ENCODE data around the gene ITPRIPL1.
A peak's percentile ranks its signal among the peaks of the same experiment; 100 is the strongest.

Gene ITPRIPL1

GRCh38 chr2:96356889-96357288, 31.8 kb downstream of the ITPRIPL1 start:
- peaks cover 2 to 3% of the 10 kb centered on the region in 2 donors for H3K36me3 Mint-ChIP-seq

GRCh38 chr2:96359310-96359709, 34.2 kb downstream of the ITPRIPL1 start:
- Mint-ChIP-seq H3K27me3 (no peaks in the 10 kb centered on the region), H3K36me3 (no peaks in the 10 kb centered on the region), H3K27ac (no peak overlapping the region), H3K4me3 (no peak overlapping the region), H3K4me1 (no peaks in the 10 kb centered on the region), H3K9me3 (no peaks in the 10 kb centered on the region)
- DNase-seq (no peak), ATAC-seq (replicated peaks) (peak in 1 of 2 donors; percentile 38)

More at GRCh38 chr2:96356889-96357288, 31.8 kb downstream of the ITPRIPL1 start:
- no peak overlapping the region for H3K27ac Mint-ChIP-seq
- no peaks in the 10 kb centered on the region for H3K27me3 Mint-ChIP-seq
- DNase-seq (no peak), ATAC-seq (replicated peaks) (no peak)
- no peak overlapping the region for H3K4me3 Mint-ChIP-seq
- H3K9me3 Mint-ChIP-seq: no peaks in the 10 kb centered on the region
- no peaks in the 10 kb centered on the region for H3K4me1 Mint-ChIP-seq

GRCh38 chr2:96359866-96360265, 34.7 kb downstream of the ITPRIPL1 start:
- DNase-seq: no peak
- H3K27ac Mint-ChIP-seq: no peak overlapping the region
- ATAC-seq (replicated peaks): no peak
- no peaks in the 10 kb centered on the region for H3K9me3 Mint-ChIP-seq
- no peaks in the 10 kb centered on the region for H3K36me3 Mint-ChIP-seq
- no peaks in the 10 kb centered on the region for H3K27me3 Mint-ChIP-seq
- H3K4me3 Mint-ChIP-seq: no peak overlapping the region
- no peaks in the 10 kb centered on the region for H3K4me1 Mint-ChIP-seq

- H3K36me3 Mint-ChIP-seq: no peaks in the 10 kb centered on the region
- no peak overlapping the region for H3K4me3 Mint-ChIP-seq
- H3K27ac Mint-ChIP-seq: no peak overlapping the region
- ATAC-seq (replicated peaks) (no peak), DNase-seq (no peak)
- no peaks in the 10 kb centered on the region for H3K4me1 Mint-ChIP-seq
- H3K9me3 Mint-ChIP-seq: no peaks in the 10 kb centered on the region
- no peaks in the 10 kb centered on the region for H3K27me3 Mint-ChIP-seq
These were observed 36.6 kb downstream of the ITPRIPL1 start for GRCh38 chr2:96361751-96362150.

- ATAC-seq (replicated peaks): no peak
- H3K4me1 Mint-ChIP-seq: no peaks in the 10 kb centered on the region
- no peak for DNase-seq
- no peak overlapping the region for H3K27ac Mint-ChIP-seq
- no peaks in the 10 kb centered on the region for H3K9me3 Mint-ChIP-seq
- H3K36me3 Mint-ChIP-seq: peaks cover 2 to 5% of the 10 kb centered on the region in 2 donors
- no peak overlapping the region for H3K4me3 Mint-ChIP-seq
- H3K27me3 Mint-ChIP-seq: no peaks in the 10 kb centered on the region
These were observed 44.1 kb downstream of the ITPRIPL1 start for GRCh38 chr2:96369186-96369585.

- Mint-ChIP-seq H3K4me1 (no peaks in the 10 kb centered on the region), H3K4me3 (no peak overlapping the region), H3K36me3 (peaks cover 15 to 18% of the 10 kb centered on the region in 2 donors), H3K27me3 (peaks cover 8 to 19% of the 10 kb centered on the region in 2 donors), H3K9me3 (peaks cover 4 to 9% of the 10 kb centered on the region in 2 donors), H3K27ac (no peak overlapping the region)
- DNase-seq (no peak), ATAC-seq (replicated peaks) (no peak)
These were observed 49.3 kb downstream of the ITPRIPL1 start for GRCh38 chr2:96374211-96374951.

Data from stimulated activated naive B cell treated with anti-CD40 and anti-IgM and Interleukin-4, amounts not matched to agents 10 μg/mL and 1 μg/mL and 100 μg/mL, for 72 hours (primary cell).